Effector CD8-positive, alpha-beta T cell (primary cell): ENCODE measurements around the gene GALNT14.

Source experiments
- DNase-seq: peaks from one replicate; lab custom pipeline; 2025; lab: John Stamatoyannopoulos, UW

GALNT14 gene

DNA sequence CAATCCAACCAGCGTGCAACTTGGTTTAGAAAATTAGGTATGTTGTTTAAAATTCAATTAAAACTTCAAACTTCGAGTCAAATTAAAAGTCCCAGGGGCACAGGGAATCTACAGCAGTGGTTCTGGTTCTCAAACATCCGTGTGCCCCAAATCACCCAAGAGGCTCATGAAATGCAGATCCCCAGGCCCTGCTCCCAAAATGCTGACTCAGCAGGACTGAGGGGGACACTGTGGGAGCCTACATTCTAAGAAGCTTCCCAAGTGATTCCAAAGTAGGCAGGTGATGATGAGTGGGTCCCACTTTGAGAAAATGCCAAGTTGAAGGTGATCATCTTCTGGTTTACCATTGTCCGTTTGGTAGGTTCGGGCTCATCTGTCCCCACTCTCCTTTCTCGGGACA, 82.3 kb downstream of the GALNT14 start:
- no peak for DNase-seq

DNA sequence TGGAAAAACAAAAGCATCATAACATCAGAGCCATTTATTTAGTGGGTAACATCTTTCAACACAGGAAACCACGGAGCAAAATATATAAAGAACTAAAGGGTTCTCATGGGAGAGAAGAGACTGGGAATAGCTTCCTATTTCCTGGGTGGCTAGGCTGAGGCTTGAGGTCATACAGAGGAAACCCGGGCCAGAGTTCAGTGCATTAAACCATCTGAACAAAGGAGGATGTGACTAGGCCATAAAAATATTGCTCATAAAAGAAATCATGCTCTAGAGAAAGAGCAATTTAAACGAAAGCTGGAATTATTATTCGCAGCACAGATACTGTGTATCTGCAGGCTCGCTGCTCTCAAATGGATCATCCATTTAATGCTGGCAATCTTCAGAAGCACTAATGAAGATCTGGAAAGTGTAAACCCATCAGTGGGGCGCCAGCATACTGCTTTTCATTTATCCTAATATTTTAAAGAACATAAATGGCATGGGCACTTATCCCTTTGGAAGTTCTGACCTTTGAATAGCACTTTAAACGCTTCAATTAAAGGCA, 83.3 kb downstream of the GALNT14 start:
- DNase-seq = no peak

- DNase-seq = no peak
Observed at GRCh38 chr2:31053929-31054782, 84.1 kb downstream of the GALNT14 start.

DNA sequence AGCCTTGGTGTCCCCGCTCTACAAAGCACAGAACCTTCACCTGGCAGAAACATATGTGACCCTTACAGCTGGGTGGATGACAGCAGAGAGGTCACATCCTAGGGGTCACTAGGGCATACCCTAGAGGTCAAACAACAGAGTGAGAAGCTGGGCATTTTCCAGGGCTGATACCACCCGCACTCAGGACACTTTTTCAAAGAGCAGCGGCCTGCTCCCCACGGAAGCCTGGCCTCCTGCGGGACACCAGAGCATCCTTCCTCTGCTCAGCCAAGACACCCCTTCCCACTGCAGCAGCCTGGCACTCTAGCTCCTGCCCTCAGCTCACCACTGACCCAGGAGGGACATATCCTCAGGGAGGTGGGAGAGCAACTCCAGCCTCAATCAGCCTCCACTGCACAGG, 86.0 kb downstream of the GALNT14 start:
- DNase-seq = no peak

DNA sequence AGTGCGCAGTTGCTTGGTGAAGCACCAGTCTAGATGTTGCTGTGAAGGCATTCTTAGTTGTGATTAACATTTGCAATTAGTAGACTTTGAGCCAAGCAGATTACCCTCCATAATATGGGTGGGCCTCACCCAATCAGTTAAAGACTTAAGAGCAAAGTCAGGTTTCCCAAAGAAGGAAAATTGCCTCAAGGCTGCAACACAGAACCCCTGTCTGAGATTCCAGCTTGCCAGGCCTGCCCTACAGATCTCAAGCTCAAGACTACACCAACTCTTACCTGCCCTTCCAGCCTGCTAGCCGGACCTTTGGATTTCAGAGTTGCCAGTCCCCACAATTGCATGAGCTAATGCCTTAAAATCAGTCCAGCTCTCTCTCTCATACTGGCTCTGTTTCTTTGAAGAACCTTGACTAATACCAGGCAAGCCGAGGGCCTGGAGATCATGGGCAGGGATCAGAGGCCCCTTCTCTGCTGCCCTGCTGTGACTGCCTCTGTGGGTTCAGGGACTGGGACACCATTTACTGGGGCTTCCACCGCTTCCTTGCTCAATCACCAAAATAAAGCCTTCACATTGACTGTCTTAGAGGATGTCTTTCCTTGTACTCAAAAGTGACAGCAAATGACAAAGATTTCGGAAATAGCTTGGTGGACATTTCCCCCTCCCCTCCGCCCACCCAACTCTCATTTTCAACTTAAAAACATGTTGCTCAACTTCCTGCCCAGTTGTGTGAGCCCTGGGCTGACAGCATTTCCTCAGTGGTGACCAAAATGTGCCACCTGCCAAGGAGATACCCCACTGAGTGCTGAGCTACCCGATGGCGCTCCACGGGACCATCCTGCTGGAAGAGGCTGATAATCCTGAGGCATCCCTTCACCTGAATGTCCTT, 86.7 kb downstream of the GALNT14 start:
- no peak for DNase-seq

DNA sequence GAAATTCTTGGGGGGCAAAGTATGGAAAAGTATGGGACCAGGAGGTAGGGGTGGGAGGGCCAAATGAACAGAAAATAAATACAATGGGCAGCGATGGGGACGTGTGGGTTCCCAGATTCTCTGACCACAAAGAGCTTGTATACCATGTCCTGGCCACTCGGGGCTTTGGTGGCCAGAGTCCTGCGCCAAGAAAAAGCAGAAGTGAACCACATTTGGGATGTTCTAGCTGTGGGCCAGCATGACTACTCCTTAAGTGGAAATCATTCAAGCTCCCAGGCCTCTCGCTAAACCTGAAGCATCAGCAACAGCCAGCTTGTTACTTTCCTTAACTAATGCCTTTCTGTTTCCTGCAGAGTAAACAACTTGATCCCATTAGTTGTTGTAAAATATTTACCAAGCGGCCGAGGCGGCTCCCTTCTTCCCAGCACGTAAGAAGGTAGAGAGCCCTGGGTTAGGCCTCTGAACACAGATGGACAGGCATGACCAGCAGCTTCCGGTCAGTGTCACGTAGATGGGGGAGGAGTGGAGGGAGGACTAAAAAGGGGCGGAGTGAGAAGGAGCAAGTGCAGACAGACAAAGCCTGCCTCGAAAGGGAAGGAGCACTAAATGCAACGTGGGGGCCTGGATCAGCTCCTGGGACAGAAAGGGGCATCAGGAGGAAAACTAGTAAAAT, 88.2 kb downstream of the GALNT14 start:
- DNase-seq = no peak

DNA sequence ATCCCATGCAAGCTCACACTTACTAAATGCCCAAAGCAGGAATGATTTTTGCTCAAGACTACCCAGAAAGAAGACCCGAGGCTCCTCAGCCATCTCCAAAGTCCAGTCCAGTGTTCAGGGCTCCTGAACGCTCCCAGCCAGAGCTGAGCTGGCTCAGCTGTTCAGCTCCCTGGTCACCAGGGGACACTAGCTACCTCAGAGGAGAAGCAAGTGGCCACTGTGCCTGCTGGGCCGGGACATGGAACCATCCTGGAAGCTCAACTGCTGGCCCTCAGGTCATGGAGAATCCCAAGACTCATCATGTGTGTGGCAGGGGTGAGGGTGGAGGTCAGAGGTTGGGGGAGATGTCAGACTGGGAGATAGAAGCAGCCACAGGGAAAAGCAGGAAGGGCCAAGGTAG, 89.0 kb downstream of the GALNT14 start:
- no peak for DNase-seq

- no peak for DNase-seq
Observed at GRCh38 chr2:31047599-31047998, 90.6 kb downstream of the GALNT14 start.

DNA sequence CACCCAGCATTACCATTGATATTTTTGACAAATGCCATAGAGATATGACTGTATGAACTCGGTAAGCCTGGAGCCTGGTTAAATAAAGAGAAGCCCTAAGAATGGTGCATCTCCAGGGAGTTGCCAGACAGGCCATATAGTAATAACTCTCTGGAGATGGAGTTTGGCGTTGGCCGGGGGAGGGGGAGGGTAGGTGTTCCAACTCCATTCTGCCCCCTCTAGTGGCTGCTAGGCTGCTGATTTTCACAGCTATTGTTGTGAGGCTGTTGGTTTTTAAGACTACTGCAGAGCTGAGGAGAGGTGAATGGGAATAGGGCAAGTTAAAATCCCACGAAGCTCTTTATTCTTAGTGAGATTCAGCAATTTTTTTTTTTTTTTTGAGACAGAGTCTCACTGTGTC, 99.9 kb downstream of the GALNT14 start:
- DNase-seq = no peak

DNA sequence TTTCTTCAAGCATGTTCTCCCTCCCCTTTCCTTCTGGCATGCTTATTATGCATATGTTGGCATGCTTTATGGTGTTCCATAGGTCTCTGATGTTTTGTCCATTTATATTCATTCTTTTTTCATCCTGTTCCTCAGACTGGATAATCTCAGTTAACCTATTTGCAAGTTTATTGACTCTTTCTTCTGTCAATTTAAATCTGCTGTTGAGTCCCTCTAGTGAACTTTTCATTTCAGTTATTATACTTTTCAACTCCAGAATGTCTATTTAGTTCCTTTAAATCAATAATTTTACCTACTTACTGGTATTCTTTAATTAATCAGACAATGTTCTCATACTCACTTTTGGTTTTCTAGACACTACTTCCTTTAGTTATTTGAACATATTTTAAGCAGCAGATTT, 101.2 kb downstream of the GALNT14 start:
- no peak for DNase-seq

DNA sequence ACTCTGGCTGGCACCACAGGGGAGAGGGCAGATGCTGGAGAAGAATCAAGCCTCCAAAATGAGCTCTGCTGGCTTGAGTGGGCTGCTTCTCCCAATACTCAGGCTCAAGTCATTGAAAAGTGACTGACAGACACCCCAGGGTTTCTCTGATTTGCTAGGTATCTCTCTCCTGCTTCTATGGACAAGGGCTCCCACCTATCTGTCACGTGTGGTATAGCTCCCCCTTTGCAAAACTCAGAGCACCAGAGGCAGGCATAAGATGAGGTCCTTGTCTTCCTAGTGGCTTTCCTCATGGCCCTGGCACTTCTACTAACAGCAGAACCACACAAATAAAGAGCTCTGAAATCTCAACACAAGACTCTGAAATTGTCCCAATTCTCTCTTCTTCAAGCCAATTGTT, 105.2 kb downstream of the GALNT14 start:
- no peak for DNase-seq

- DNase-seq = no peak
Observed at GRCh38 chr2:31032475-31032874, 105.8 kb downstream of the GALNT14 start.

- DNase-seq = no peak
Observed at GRCh38 chr2:31031132-31031706, 107.0 kb downstream of the GALNT14 start.

GRCh38 chr2:31028417-31028816, 109.8 kb downstream of the GALNT14 start:
- no peak for DNase-seq

DNA sequence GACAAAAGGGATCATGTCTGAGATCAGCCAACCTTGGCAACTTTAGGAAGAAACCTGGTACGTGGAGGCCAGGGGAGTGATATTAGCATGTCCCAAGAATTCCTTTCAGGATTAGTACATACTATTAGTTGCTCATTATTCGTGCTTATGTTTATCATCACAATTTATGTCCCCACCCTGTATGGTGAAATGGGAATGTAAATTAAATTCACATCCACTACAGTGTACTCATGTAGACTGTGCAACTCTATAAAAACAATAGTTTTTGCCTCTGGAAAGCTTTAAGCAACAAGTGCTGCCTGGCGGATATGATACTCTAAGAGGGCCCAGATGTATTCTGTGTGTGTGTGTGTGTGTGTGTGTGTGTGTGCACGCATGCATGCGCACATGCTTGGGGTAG, 110.7 kb downstream of the GALNT14 start:
- DNase-seq = no peak

GRCh38 chr2:31023541-31023940, 114.7 kb downstream of the GALNT14 start:
- DNase-seq = no peak

DNA sequence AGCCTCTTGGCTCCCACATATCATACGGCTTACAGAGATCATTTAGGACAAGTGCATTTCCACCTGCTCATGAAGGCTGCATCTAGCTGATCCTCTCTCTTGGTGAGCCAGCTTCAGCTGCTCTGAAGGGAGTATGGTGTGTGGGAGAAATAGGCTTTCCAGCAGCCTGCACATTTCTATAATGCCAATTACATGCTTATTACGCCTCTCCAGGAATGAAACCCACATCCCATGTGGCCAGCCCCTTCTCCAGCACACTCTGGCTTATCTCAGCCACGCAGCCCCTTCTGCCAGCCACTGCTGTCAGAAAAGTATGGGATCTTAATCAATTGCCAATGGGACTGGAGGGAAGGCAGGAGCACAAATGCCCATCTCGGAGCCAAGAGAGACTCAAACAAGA, 117.5 kb downstream of the GALNT14 start:
- no peak for DNase-seq

DNA sequence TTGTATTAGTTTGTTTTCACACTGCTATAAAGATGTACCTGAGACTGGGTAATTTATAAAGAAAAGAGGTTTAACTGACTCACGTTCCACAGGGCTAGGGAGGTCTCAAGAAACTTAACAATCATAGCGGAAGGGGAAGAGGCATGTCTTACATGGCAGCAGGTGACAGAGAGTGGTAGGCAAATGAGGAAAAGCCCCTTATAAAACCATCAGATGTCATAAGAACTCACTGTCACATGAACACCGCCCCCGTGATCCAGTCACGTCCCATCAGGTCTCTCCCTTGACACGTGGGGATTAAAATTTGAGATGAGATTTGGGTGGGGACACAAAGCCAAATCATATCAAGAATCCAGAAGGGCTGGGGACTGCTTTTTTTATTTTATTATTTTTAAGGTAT, 120.0 kb downstream of the GALNT14 start:
- DNase-seq = no peak

DNA sequence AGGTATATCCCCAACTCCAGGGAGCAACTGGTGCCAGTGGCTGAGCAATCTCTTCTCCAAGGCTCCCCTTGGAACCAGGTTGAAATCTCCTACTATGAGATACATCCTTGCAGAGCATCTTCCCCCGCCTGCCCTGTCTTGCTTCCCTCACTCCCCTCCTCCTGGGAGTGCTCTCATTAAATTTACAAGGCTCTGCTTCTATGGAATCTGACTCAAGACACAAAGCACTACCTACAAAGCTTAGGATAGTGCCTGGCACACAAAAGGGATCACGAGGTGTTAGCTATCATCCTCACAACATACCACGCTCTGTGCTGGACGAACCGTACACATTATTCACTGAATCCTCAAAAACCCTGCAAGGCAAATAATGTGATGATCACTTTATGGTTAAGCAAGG, 121.6 kb downstream of the GALNT14 start:
- DNase-seq = no peak

GRCh38 chr2:31014516-31014915, 123.7 kb downstream of the GALNT14 start:
- no peak for DNase-seq

DNA sequence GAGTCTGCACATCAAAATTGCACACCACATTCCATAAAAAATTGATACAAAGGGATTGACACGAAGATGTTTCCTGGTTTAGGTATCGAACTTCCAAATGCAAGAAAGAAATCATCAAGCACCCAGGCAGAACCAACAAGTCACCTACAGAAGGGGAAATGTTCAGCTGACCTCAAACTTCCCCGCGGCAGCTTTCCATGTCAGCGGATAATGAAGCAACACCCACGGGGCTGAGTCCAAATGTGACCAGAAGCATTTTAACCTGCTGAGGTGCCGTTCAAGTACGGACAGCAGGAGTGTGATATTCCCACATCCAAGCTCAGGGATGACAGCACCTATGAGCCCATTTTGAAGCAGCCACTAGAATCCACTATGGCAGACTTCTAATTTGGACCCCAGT, 124.9 kb downstream of the GALNT14 start:
- no peak for DNase-seq

- no peak for DNase-seq
Observed at GRCh38 chr2:31012406-31012805, 125.8 kb downstream of the GALNT14 start.
